Measurements from ENCODE around the gene SUFU.

The SUFU gene

DNA sequence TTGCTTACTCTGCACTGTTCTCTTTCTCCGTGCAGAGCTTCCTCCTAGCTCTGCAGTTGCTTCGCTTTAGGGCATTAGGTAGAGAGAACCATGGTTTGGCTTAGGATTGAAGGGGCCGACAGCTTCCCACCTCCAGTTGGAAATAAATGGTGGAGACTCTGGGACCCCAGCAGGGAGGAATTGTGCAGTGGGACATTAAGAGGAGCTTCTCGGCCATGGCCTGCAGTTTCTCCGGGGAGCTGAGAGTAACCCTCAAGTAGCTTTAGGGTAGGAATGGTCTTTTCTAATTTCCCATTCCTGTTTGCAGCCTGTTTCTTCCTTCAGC is 1.2 kb downstream of the SUFU start:
- Mint-ChIP-seq H3K4me1 (peaks cover 31% of the 10 kb centered on the region), H3K4me3 (no peak overlapping the region), H3K9me3 (no peaks in the 10 kb centered on the region), H3K27ac (peak overlapping the region in 2 of 3 experiments; percentile 79 to 94), H3K27me3 (ENCODE audit: low read depth) (no peaks in the 10 kb centered on the region), H3K36me3 (ENCODE audit: low read depth) (peaks cover 27% of the 10 kb centered on the region)
- TF ChIP-seq, protein P1, sequence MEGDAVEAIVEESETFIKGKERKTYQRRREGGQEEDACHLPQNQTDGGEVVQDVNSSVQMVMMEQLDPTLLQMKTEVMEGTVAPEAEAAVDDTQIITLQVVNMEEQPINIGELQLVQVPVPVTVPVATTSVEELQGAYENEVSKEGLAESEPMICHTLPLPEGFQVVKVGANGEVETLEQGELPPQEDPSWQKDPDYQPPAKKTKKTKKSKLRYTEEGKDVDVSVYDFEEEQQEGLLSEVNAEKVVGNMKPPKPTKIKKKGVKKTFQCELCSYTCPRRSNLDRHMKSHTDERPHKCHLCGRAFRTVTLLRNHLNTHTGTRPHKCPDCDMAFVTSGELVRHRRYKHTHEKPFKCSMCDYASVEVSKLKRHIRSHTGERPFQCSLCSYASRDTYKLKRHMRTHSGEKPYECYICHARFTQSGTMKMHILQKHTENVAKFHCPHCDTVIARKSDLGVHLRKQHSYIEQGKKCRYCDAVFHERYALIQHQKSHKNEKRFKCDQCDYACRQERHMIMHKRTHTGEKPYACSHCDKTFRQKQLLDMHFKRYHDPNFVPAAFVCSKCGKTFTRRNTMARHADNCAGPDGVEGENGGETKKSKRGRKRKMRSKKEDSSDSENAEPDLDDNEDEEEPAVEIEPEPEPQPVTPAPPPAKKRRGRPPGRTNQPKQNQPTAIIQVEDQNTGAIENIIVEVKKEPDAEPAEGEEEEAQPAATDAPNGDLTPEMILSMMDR (IDR thresholded peaks at IDR 0.05; ENCODE audit: unreplicated experiment in 3 of 3): no peak

DNA sequence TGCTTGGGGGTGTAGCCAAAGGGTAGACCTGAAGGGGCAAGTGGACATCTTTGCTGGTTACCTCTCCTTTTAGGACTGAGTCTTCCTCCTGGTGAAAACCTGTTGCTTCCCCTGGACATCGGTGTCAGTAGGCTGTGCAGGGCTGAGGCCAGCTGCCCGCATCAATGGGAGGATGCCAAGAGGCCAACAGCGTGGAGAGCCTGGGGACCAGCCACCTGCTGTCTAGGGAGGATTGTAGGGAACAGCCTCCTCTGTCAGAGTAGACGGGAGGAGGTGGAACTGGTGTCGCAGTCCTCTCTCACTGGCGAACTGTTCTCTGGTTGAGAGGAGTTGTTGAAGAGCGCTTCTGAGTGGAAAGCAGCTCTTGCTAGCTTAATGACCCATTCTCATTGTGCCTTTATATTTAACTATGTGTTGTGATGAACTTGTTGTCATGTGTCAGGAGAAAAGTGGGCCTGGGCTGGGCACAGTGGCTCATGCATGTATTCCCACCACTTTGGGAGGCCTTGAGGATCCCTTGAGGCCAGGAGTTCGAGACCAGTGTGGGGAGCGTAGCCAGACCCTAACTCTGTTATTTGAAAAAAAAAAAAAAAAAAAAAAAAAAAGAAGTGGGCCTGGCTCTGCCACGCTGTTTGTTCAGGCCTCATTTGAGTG is 1.8 kb downstream of the SUFU start:
- H3K36me3 Mint-ChIP-seq (ENCODE audit: low read depth): peaks cover 27% of the 10 kb centered on the region
- H3K9me3 Mint-ChIP-seq: no peaks in the 10 kb centered on the region
- H3K4me1 Mint-ChIP-seq: peaks cover 31% of the 10 kb centered on the region
- H3K27me3 Mint-ChIP-seq (ENCODE audit: low read depth): no peaks in the 10 kb centered on the region
- peak overlapping the region in 1 of 3 experiments; percentile 53 for H3K4me3 Mint-ChIP-seq
- TF ChIP-seq, protein P1 (IDR thresholded peaks at IDR 0.05; ENCODE audit: unreplicated experiment in 3 of 3): no peak
- peak overlapping the region; percentile 21 to 94 (median 79) for H3K27ac Mint-ChIP-seq

DNA sequence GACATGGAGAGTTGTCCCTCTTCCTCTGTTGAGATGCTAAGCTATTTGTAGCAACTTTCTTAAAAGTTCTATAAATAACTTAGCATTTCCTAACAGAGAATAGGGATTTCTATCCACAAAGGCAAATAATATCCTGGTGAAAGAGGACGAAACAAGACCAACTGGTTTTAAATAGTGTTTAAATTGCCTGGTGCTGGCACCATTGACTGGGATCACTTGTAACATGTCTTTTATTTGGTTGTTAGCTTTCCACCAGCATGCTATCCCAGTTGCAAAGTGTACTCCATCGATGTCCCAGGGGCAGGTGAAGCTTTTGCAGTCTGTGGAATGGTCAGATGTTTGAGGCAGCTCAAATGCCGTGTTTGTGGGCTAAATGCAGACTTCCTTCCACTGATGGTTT is 3.7 kb downstream of the SUFU start:
- H3K9me3 Mint-ChIP-seq: no peaks in the 10 kb centered on the region
- peak overlapping the region; percentile 37 to 67 (median 58) for H3K4me3 Mint-ChIP-seq
- TF ChIP-seq, protein P1 (IDR thresholded peaks at IDR 0.05; ENCODE audit: unreplicated experiment in 3 of 3): no peak
- peaks cover 42% of the 10 kb centered on the region for H3K36me3 Mint-ChIP-seq (ENCODE audit: low read depth)
- H3K27me3 Mint-ChIP-seq (ENCODE audit: low read depth): no peaks in the 10 kb centered on the region
- peak overlapping the region in 2 of 3 experiments; percentile 33 to 50 for H3K27ac Mint-ChIP-seq
- H3K4me1 Mint-ChIP-seq: peaks cover 46% of the 10 kb centered on the region

DNA sequence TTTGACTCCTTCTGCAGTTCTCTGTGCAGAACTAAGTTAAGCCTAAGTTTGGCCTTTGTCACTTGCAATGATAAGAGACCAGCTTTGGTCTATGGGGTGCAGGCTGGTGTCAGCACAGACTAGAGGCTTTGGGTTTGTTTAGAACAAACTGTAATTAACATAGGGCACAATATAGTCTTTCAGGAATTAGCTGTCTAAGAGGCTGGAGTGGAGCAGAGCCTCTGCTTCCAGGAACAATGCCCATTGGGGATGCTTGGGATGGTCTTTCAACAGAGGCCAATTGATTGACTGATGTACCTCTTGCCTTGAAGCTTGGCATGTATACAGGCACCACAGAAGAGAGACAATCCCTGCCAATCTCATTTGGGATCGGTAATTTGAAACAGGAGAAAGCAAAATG is 4.7 kb downstream of the SUFU start:
- Mint-ChIP-seq H3K36me3 (ENCODE audit: low read depth) (peaks cover 50% of the 10 kb centered on the region), H3K27ac (no peak overlapping the region)

DNA sequence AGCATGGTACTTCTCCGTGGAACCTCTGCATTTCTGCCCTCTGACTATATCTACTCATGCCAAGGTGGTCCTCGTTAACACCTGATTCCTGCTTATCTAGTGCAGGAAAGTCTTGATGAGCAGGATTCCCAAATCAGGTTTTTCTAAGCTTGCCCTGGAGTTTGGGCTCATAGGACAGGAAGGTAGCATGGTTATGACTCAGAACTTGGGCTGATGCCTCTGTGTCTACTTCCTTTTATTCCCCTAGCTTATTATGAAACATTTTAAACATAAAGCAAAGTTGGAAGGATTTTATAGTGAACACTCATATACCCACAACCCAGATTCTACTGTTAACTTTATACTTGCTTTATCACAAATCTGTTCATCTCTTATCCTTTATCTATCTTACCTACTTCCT is 5.6 kb downstream of the SUFU start:
- Mint-ChIP-seq H3K36me3 (ENCODE audit: low read depth) (peaks cover 55% of the 10 kb centered on the region), H3K27me3 (ENCODE audit: low read depth) (no peaks in the 10 kb centered on the region), H3K4me1 (peaks cover 53% of the 10 kb centered on the region), H3K9me3 (no peaks in the 10 kb centered on the region), H3K4me3 (no peak overlapping the region), H3K27ac (peak overlapping the region in 2 of 3 experiments; percentile 28 to 37)
- TF ChIP-seq, protein P1 (IDR thresholded peaks at IDR 0.05; ENCODE audit: unreplicated experiment in 3 of 3): no peak

More for the DNA sequence above, 4.7 kb downstream of the SUFU start:
- Mint-ChIP-seq H3K4me1 (peaks cover 50% of the 10 kb centered on the region), H3K27me3 (ENCODE audit: low read depth) (no peaks in the 10 kb centered on the region), H3K4me3 (peak overlapping the region in 2 of 3 experiments; percentile 48 to 58), H3K9me3 (no peaks in the 10 kb centered on the region)
- TF ChIP-seq, protein P1 (IDR thresholded peaks at IDR 0.05; ENCODE audit: unreplicated experiment in 3 of 3): no peak

All from nephron (organoid).